ENCODE results near the gene ASTN2.

Gene ASTN2

GRCh38 chr9:116387934-116388698 lies 1026.7 kb downstream of the ASTN2 start:
- in situ Hi-C loops (cut with MboI; ENCODE audit: low sequenced_read_pairs) = loop anchor here (25.0 kb wide), 2 partner anchors 99 to 101 kb away; no protein-coding TSS in a partner anchor

- in situ Hi-C loops (cut with MboI; ENCODE audit: low sequenced_read_pairs) = loop anchor here (25.0 kb wide), 2 partner anchors 97 to 103 kb away; no protein-coding TSS in a partner anchor
Measured at GRCh38 chr9:116383936-116384335, 1030.9 kb downstream of the ASTN2 start.

GRCh38 chr9:116383133-116383532 lies 1031.7 kb downstream of the ASTN2 start:
- in situ Hi-C loops (cut with MboI; ENCODE audit: low sequenced_read_pairs) = loop anchor here (25.0 kb wide), 2 partner anchors 96 to 104 kb away; no protein-coding TSS in a partner anchor

GRCh38 chr9:116382053-116382452 lies 1032.8 kb downstream of the ASTN2 start:
- in situ Hi-C loops (cut with MboI; ENCODE audit: low sequenced_read_pairs) = loop anchor here (25.0 kb wide), 2 partner anchors 95 to 105 kb away; no protein-coding TSS in a partner anchor

GRCh38 chr9:116381350-116381749 lies 1033.5 kb downstream of the ASTN2 start:
- in situ Hi-C loops (cut with MboI; ENCODE audit: low sequenced_read_pairs) = loop anchor here (25.0 kb wide), 2 partner anchors 94 to 106 kb away; no protein-coding TSS in a partner anchor

- in situ Hi-C loops (cut with MboI; ENCODE audit: low sequenced_read_pairs) = loop anchor here (25.0 kb wide), 2 partner anchors 93 to 107 kb away; no protein-coding TSS in a partner anchor
Measured at GRCh38 chr9:116380496-116380995, 1034.3 kb downstream of the ASTN2 start.

- in situ Hi-C loops (cut with MboI; ENCODE audit: low sequenced_read_pairs) = loop anchor here (25.0 kb wide), 2 partner anchors 93 to 107 kb away; no protein-coding TSS in a partner anchor
Measured at GRCh38 chr9:116379821-116380220, 1035.0 kb downstream of the ASTN2 start.

GRCh38 chr9:116378873-116379272 lies 1036.0 kb downstream of the ASTN2 start:
- in situ Hi-C loops (cut with MboI; ENCODE audit: low sequenced_read_pairs) = loop anchor here (25.0 kb wide), 2 partner anchors 92 to 108 kb away; no protein-coding TSS in a partner anchor

GRCh38 chr9:116377179-116377798 lies 1037.6 kb downstream of the ASTN2 start:
- in situ Hi-C loops (cut with MboI; ENCODE audit: low sequenced_read_pairs) = loop anchor here (25.0 kb wide), 2 partner anchors 90 to 110 kb away; no protein-coding TSS in a partner anchor
